Kidney (tissue), 14 donors: ENCODE measurements around the gene KLHL29. TPM values are rescaled to one million over a fixed set of nuclear protein-coding genes. Genes with fewer than 3 reads are reported as not detected.
A peak's percentile ranks its signal among the peaks of the same experiment; 100 is the strongest.

Experiments
- DNase-seq, 5 donors: peaks; one replicate each; pipeline ENCODE4 v3.0.0-alpha.2; 2013 to 2020
- FAIRE-seq: peaks from 2 replicates; lab custom pipeline; 2012; peaks lifted over from hg19 to GRCh38; lab: Jason Lieb, UNC
- H3K27ac ChIP-seq, 2 donors: one replicate each; pipeline ENCODE4 v1.7.0; 2013; ENCODE audit warnings: low read depth in 2 of 2, low read length in 2 of 2, inconsistent platforms in 1 of 2
- H3K27me3 ChIP-seq: one replicate; pipeline ENCODE4 v1.7.1; 2013; ENCODE audit warnings: low read length, inconsistent platforms; ENCODE audit not compliant: control insufficient read depth, insufficient read depth
- H3K36me3 ChIP-seq, 3 donors: one replicate each; pipeline versions ENCODE4 v1.7.0 to v1.7.1; 2013; ENCODE audit warnings: low read length in 3 of 3, control low read depth in 1 of 3, inconsistent platforms in 1 of 3; ENCODE audit not compliant: insufficient read depth in 3 of 3, control insufficient read depth in 2 of 3
- H3K4me1 ChIP-seq, 3 donors: one replicate each; pipeline versions ENCODE4 v1.7.0 to v1.7.1; 2013; ENCODE audit warnings: low read length in 3 of 3, inconsistent platforms in 1 of 3, low read depth in 1 of 3; ENCODE audit not compliant: control insufficient read depth in 2 of 3, insufficient read depth in 2 of 3
- H3K4me3 ChIP-seq, 3 donors: one replicate each; pipeline versions ENCODE4 v1.7.0 to v1.8.1; 2013; ENCODE audit warnings: low read length in 3 of 3, control low read depth in 1 of 3, inconsistent platforms in 1 of 3
- H3K9ac ChIP-seq, 3 donors: one replicate each; pipeline versions ENCODE4 v1.7.0 to v1.7.1; 2013; ENCODE audit warnings: low read length in 3 of 3, control low read depth in 1 of 3, inconsistent platforms in 1 of 3
- H3K9me3 ChIP-seq, 3 donors: one replicate each; pipeline versions ENCODE4 v1.7.0 to v1.7.1; 2013; ENCODE audit warnings: low read length in 3 of 3, control low read depth in 1 of 3, inconsistent platforms in 1 of 3; ENCODE audit not compliant: control insufficient read depth in 2 of 3, insufficient read depth in 1 of 3
- intact Hi-C: fragments of 100-400 bp; cut with DNase I; formaldehyde crosslinking; loops from one replicate; pipeline ENCODE4 v1.11.1; 2022
- polyA plus RNA-seq: library from polyadenylated mRNA; stranded (reverse); fragments of 350-450 nt; fragmentation: Illumina TruSeq; extraction: RNeasy Lipid Tissue Mini Kit (QIAGEN cat#74804); gene quantifications from one replicate; pipeline ENCODE4 v1.2.3, GENCODE V29; 2014; ENCODE audit warnings: low read depth, low replicate concordance; ENCODE audit not compliant: insufficient read depth
- total RNA-seq: library from RNA; stranded (reverse); fragmentation: NEBNext Ultra II Directional; extraction: Animal tissue kit (Norgen Biotek cat#: 25700); gene quantifications from one replicate; pipeline ENCODE4 v1.2.1, GENCODE V29; 2021
- TF ChIP-seq, protein P1 (sequence below): IDR thresholded peaks from 3 replicates; pipeline ENCODE4 v1.5.1; 2012; ENCODE audit warnings: mild to moderate bottlenecking, moderate library complexity, borderline replicate concordance; ENCODE audit not compliant: insufficient read depth; ENCODE audit errors: extremely low read depth
- donor health status: control.
- donor health status: control.
- donor health status: control.
- donor health status: control.
- donor health status: control.
- donor health status: DM: yes; HTN: yes; CAD: no.
- donor health status: Normal renal cell carcinoma (clear cell type).

The KLHL29 gene
- total and polyA plus RNA-seq, 2 donors from 2014 or later = 1.5 to 10.5 TPM

GRCh38 chr2:23691565-23691964 is 306.6 kb downstream of the KLHL29 start:
- no peak for DNase-seq
- FAIRE-seq = no peak
- peaks cover 0 to 10% (median 4%) of the 10 kb centered on the region in 3 donors for H3K36me3 ChIP-seq

DNA sequence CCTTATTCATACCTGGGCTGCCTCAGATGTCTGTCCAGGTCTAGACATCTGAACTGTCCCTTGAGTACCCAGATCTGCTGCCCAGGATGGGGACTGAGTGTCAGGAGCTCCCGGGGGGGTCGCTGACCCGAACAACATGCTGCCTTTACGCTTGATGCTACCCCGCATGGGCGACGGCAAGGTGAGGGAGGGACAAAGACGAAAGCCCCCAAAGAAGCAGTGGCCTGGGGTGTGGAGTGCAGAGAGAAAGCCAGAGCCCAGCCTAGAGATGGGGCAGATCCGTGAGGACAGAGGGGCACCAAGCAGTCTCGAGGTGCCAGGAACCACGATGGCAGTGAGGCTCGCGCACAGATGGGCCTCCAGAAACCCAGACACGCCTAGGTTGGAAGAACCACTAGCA is 307.3 kb downstream of the KLHL29 start:
- H3K9me3 ChIP-seq = no peaks in the 10 kb centered on the region
- TF ChIP-seq, protein P1, sequence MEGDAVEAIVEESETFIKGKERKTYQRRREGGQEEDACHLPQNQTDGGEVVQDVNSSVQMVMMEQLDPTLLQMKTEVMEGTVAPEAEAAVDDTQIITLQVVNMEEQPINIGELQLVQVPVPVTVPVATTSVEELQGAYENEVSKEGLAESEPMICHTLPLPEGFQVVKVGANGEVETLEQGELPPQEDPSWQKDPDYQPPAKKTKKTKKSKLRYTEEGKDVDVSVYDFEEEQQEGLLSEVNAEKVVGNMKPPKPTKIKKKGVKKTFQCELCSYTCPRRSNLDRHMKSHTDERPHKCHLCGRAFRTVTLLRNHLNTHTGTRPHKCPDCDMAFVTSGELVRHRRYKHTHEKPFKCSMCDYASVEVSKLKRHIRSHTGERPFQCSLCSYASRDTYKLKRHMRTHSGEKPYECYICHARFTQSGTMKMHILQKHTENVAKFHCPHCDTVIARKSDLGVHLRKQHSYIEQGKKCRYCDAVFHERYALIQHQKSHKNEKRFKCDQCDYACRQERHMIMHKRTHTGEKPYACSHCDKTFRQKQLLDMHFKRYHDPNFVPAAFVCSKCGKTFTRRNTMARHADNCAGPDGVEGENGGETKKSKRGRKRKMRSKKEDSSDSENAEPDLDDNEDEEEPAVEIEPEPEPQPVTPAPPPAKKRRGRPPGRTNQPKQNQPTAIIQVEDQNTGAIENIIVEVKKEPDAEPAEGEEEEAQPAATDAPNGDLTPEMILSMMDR = no peak
- FAIRE-seq (no peak), DNase-seq (no peak)
- H3K9ac ChIP-seq = no peak overlapping the region
- intact Hi-C loops = no loop called here
- H3K27ac ChIP-seq = no peak overlapping the region
- H3K36me3 ChIP-seq = peaks cover 0 to 10% (median 4%) of the 10 kb centered on the region in 3 donors
- H3K4me1 ChIP-seq = no peaks in the 10 kb centered on the region
- no peak overlapping the region for H3K4me3 ChIP-seq
- H3K27me3 ChIP-seq = no peaks in the 10 kb centered on the region

More at GRCh38 chr2:23691565-23691964, 306.6 kb downstream of the KLHL29 start:
- Histone ChIP-seq H3K9ac (no peak overlapping the region), H3K27me3 (no peaks in the 10 kb centered on the region), H3K27ac (no peak overlapping the region), H3K9me3 (no peaks in the 10 kb centered on the region), H3K4me3 (no peak overlapping the region), H3K4me1 (no peaks in the 10 kb centered on the region)
- intact Hi-C loops = no loop called here
- TF ChIP-seq, protein P1 = no peak

GRCh38 chr2:23692851-23693605 is 308.0 kb downstream of the KLHL29 start:
- H3K27ac ChIP-seq = no peak overlapping the region
- H3K27me3 ChIP-seq = no peaks in the 10 kb centered on the region
- DNase-seq = peak in 1 of 5 donors; percentile 21
- no peak for FAIRE-seq
- H3K4me3 ChIP-seq = no peak overlapping the region
- no peak overlapping the region for H3K9ac ChIP-seq
- H3K9me3 ChIP-seq = no peaks in the 10 kb centered on the region
- TF ChIP-seq, protein P1 = no peak
- no peaks in the 10 kb centered on the region for H3K4me1 ChIP-seq
- intact Hi-C loops = no loop called here
- H3K36me3 ChIP-seq = peaks cover 0 to 10% (median 4%) of the 10 kb centered on the region in 3 donors
